HepG2 (cell line): Measurements from ENCODE around the gene NCOA5. TPM values are rescaled to one million over a fixed set of nuclear protein-coding genes. Genes with fewer than 3 reads are reported as not detected.

Experiments
- CREB1 ChIP-seq, 2 experiments: fragments of 450-650 bp in 1 of 2; IDR thresholded peaks; 2 replicates each; pipeline ENCODE4 v1.6.1; 2016 to 2017; ENCODE audit warnings: control low read depth in 1 of 2, mild to moderate bottlenecking in 1 of 2, missing compliant biosample characterization in 1 of 2, missing genetic modification characterization in 1 of 2
- MXI1 ChIP-seq: IDR thresholded peaks from 3 replicates; pipeline ENCODE4 v1.6.1; 2012; ENCODE audit warnings: low read depth, low read length, inconsistent platforms, borderline replicate concordance
- TEAD2 ChIP-seq: sonication (generic); formaldehyde crosslinking; IDR thresholded peaks from 2 replicates; pipeline ENCODE4 v1.9.0; 2021; ENCODE audit warnings: missing genetic modification reagents
- ZNF251 ChIP-seq: sonication (generic); formaldehyde crosslinking; IDR thresholded peaks from 2 replicates; pipeline ENCODE4 v1.9.0; 2021; ENCODE audit warnings: mild to moderate bottlenecking, missing genetic modification reagents
- ZNF430 ChIP-seq: sonication (generic); formaldehyde crosslinking; IDR thresholded peaks from 2 replicates; pipeline ENCODE4 v1.9.0; 2021; ENCODE audit warnings: mild to moderate bottlenecking, missing genetic modification reagents
- polyA plus RNA-seq, 8 experiments: library from polyadenylated mRNA; depleted of rRNA in 3 of 8; stranded (reverse) in 7 of 8; unstranded in 1 of 8; fragments of >200 nt; fragmentation: Illumina TruSeq in 4 of 8; extraction: Trizol in 4 of 8; gene quantifications; 2 replicates each; pipeline versions ENCODE4 v1.2.1 to v1.2.3, GENCODE V29; 2011 to 2016; ENCODE audit warnings: low read depth in 4 of 8, missing spikeins in 1 of 8, mixed read lengths in 1 of 8; ENCODE audit not compliant: insufficient read depth in 1 of 8
- total RNA-seq, 5 experiments: library from RNA; depleted of rRNA; stranded (reverse); fragments of >200 nt; fragmentation: Illumina TruSeq; extraction: Trizol; gene quantifications; 2 replicates each; pipeline ENCODE4 v1.2.3, GENCODE V29; 2016; ENCODE audit warnings: low read depth in 1 of 5
- TF ChIP-seq, protein P1 (sequence below): sonication (generic); formaldehyde crosslinking; conservative IDR thresholded peaks from 2 replicates; pipeline ENCODE4 v1.4.0; 2020; ENCODE audit warnings: missing genetic modification reagents
- TF ChIP-seq, protein P2 (sequence below), 2 experiments: sonication (generic) in 1 of 2; formaldehyde crosslinking in 1 of 2; IDR thresholded peaks; 2 replicates each; pipeline versions ENCODE4 v1.6.1 to v1.9.0; 2014 to 2022; ENCODE audit warnings: antibody characterized with exemption in 1 of 2, borderline replicate concordance in 1 of 2, inconsistent platforms in 1 of 2, low read depth in 1 of 2, missing genetic modification reagents in 1 of 2
- TF ChIP-seq, protein P3 (sequence below): IDR thresholded peaks from 2 replicates; pipeline ENCODE4 v1.6.1; 2012; ENCODE audit warnings: low read depth, low read length, improper control_type of control experiment
- TF ChIP-seq, protein P4 (sequence below): IDR thresholded peaks from 2 replicates; pipeline ENCODE4 v1.6.1; 2016; ENCODE audit warnings: low read depth, borderline replicate concordance

The NCOA5 gene
- total and polyA plus RNA-seq, 2 of the 13 experiments (the other 11 are each of a cell fraction or from before 2014, with no cell fraction given): 16.5 to 28.4 TPM

DNA sequence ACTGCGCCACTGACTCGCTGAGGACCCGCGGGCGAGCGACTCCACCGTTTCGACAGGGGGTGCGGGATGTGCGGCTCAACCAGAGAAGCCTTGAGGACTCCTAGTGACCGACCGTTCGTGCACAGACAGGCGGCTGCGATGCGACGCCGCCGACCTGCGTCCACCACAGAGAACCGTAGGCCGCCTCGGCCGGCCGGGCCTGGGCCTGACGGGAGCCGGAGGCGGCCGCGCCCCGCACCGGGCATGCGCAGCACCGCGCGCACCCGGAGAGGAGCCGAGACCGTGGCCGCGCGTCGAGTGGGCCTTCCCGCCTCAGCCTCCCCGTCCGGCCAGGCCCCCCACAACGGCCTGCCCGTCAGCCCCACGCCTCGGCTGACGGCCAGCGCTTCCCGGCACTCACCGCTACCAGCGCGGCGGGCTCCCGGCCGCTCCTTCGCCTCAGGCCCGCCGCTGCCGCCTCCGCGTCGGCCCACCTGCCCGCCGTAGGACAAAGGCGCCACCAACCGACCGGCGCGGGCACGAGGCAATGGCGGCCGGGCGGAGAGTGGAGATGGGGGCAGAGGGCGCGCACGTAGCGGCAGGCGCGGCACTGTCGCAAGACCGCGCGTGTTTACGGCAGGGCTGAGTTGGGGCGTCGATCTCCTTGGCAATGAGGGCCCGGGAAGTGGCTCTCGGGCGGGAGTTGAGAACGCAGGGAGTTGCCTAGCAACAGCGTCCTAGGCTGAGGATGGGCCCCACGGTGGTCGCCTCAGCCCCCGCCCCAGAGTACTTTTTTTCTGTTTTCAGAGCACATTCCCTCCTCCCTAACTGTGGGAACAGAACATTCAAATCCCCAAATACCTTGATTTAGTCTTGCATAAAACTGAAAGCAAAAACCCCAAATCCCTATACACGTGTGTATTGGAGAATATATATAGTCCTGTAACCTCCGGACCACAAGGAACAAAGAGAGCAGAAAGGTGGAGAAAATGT is at the start of gene NCOA5 (continued):
- TF ChIP-seq, protein P1, sequence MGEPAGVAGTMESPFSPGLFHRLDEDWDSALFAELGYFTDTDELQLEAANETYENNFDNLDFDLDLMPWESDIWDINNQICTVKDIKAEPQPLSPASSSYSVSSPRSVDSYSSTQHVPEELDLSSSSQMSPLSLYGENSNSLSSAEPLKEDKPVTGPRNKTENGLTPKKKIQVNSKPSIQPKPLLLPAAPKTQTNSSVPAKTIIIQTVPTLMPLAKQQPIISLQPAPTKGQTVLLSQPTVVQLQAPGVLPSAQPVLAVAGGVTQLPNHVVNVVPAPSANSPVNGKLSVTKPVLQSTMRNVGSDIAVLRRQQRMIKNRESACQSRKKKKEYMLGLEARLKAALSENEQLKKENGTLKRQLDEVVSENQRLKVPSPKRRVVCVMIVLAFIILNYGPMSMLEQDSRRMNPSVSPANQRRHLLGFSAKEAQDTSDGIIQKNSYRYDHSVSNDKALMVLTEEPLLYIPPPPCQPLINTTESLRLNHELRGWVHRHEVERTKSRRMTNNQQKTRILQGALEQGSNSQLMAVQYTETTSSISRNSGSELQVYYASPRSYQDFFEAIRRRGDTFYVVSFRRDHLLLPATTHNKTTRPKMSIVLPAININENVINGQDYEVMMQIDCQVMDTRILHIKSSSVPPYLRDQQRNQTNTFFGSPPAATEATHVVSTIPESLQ (CRISPR knock-in tag): no peak; the same call in none of the 2 replicates
- TF ChIP-seq CREB1 (IDR thresholded peaks at IDR 0.05) (peak; percentile 70; the same call in 1 of the 2 replicates), CREB1 (CRISPR knock-in tag; IDR thresholded peaks at IDR 0.05) (no peak), MXI1 (peak; percentile 99), ZNF430 (peak; percentile 53), TEAD2 (peak; percentile 87; the same call in 1 of the 2 replicates), ZNF251 (CRISPR knock-in tag) (no peak)
- TF ChIP-seq, protein P2, sequence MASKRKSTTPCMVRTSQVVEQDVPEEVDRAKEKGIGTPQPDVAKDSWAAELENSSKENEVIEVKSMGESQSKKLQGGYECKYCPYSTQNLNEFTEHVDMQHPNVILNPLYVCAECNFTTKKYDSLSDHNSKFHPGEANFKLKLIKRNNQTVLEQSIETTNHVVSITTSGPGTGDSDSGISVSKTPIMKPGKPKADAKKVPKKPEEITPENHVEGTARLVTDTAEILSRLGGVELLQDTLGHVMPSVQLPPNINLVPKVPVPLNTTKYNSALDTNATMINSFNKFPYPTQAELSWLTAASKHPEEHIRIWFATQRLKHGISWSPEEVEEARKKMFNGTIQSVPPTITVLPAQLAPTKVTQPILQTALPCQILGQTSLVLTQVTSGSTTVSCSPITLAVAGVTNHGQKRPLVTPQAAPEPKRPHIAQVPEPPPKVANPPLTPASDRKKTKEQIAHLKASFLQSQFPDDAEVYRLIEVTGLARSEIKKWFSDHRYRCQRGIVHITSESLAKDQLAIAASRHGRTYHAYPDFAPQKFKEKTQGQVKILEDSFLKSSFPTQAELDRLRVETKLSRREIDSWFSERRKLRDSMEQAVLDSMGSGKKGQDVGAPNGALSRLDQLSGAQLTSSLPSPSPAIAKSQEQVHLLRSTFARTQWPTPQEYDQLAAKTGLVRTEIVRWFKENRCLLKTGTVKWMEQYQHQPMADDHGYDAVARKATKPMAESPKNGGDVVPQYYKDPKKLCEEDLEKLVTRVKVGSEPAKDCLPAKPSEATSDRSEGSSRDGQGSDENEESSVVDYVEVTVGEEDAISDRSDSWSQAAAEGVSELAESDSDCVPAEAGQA (IDR thresholded peaks at IDR 0.05; ENCODE audit: low read depth): peak; percentile 96
- TF ChIP-seq, protein P2 (CRISPR knock-in tag; IDR thresholded peaks at IDR 0.05; ENCODE audit: borderline replicate concordance): peak; percentile 96
- TF ChIP-seq, protein P3, sequence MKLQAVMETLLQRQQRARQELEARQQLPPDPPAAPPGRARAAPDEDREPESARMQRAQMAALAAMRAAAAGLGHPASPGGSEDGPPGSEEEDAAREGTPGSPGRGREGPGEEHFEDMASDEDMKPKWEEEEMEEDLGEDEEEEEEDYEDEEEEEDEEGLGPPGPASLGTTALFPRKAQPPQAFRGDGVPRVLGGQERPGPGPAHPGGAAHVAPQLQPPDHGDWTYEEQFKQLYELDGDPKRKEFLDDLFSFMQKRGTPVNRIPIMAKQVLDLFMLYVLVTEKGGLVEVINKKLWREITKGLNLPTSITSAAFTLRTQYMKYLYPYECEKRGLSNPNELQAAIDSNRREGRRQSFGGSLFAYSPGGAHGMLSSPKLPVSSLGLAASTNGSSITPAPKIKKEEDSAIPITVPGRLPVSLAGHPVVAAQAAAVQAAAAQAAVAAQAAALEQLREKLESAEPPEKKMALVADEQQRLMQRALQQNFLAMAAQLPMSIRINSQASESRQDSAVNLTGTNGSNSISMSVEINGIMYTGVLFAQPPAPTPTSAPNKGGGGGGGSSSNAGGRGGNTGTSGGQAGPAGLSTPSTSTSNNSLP: peak; percentile 24; the same call in 1 of the 2 replicates
- TF ChIP-seq, protein P4, sequence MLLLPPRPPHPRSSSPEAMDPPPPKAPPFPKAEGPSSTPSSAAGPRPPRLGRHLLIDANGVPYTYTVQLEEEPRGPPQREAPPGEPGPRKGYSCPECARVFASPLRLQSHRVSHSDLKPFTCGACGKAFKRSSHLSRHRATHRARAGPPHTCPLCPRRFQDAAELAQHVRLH (CRISPR knock-in tag): peak; percentile 95; the same call in 1 of the 2 replicates
